ENCODE data around the gene RPL36AL. TPM values are rescaled to one million over a fixed set of nuclear protein-coding genes. Genes with fewer than 3 reads are reported as not detected.
"Not testable (repeated sequence)": the region's sequence is repeated elsewhere in the genome, so short reads cannot be mapped to it uniquely, and the experiment has no call there.

RPL36AL gene
- total RNA-seq, 1 donor from 2014 or later: 352 TPM

GRCh38 chr14:49619730-49620129, 696 bp downstream of the RPL36AL start:
- no peak for DNase-seq (ENCODE audit: low read depth, low spot score)

DNA sequence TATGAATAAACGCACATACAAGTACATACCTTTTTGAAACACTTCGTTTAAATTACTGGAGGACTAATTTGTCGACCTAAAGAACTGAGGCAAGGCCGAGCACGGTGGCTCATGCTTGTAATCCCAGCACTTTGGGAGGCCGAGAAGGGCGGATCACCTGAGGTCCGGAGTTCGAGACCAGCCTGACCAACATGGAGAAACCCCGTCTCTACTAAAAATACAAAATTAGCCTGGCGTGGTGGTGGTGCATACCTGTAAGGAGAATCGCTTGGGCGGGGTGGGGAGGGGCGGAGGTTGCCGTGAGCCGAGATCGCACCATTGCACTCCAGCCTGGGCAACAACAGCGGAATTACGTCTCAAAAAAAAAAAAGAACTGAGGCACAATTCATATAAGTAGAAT, 1.2 kb downstream of the RPL36AL start:
- not testable (repeated sequence) for DNase-seq (ENCODE audit: low read depth, low spot score)

DNA sequence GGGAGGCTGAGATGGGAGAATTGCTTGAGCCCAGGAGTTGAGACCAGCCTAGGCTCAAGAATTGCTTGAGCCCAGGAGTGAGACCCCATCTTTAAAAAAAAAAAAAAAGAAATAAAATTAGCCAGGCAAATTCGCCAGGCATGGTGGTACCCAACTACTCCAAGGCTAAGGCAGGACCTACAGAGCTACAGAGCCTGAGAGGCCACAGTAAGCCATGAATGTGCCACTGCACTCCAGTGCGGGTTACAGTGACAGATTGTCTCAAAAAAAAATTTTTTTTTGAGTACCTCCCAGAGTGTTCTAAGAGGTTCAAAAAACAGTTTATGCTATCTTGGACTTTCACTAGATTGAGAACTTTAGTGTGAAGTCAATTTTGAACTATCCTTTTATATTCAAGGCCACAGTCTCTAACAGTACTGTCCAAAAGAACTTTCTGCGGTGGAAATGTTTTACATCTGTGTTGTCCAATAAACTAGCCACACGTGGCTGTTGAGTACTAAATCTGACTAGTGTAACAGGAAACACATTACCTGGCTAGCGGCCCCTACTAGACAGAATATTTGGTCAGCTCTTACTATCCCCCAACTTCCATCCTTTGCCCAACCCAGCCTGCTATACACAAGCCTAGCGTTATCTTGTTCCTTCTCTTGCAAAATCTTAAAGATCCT, 2.4 kb downstream of the RPL36AL start:
- DNase-seq (ENCODE audit: low read depth, low spot score): no peak

GRCh38 chr14:49615776-49616175, 4.7 kb downstream of the RPL36AL start:
- DNase-seq (ENCODE audit: low read depth, low spot score): no peak

DNA sequence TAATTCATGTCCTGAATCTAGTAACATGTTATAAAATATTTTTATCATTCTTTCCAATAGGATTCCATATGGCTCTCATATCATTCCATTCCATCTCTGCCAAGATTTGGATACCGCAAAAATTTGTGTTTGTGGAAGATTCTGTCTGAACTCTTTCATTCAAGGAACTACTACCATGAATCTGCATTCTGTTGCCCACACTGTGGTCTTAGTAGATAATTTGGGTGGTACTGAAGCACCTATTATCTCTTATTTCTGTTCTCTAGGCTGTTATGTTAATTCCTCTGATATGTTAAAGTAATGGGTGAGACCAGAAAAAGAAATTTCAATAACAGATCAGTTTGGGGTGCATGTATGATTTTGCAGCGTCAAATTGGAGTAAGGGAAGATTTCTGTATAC, 6.2 kb downstream of the RPL36AL start:
- no peak for DNase-seq (ENCODE audit: low read depth, low spot score)

DNA sequence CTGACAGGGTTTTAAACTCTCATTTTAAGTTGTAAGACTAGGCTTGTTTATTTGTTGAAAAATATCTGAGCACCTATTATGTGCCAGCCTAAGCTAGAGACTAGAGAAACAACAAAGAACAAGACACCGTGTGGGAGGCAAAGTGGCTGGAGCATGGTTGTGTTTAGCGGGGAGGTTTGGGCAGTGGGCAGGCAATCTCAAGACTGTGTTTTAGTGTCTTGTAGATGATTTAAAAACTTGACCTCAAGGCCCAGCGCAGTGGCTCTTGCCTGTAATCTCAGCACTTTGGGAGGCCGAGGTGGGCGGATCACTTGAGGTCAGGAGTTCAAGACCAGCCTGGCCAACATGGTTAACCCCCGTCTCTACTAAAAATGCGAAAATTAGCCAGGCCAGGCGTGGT, 7.8 kb downstream of the RPL36AL start:
- DNase-seq (ENCODE audit: low read depth, low spot score): no peak

DNA sequence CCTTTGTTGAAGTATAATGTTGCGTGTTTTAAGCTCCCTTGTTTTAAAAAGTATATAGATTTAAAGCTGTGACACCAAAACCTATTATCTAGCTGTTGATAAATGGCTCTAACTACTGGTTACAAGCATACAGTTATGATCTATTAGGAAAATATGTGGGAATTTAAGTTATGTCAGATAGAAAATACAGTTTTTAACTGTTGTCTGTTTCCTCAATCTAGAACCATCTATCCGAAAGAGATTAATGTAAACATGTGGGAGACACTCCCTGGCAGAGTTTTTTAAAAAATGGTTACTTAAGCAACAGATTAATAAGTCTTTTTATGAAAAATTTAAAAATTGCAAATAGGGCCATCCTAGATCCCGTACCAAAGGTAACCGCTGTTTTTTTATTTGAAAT, 8.2 kb downstream of the RPL36AL start:
- no peak for DNase-seq (ENCODE audit: low read depth, low spot score)

- no peak for DNase-seq (ENCODE audit: low read depth, low spot score)
Observed at GRCh38 chr14:49607583-49607982, 12.8 kb downstream of the RPL36AL start.

DNA sequence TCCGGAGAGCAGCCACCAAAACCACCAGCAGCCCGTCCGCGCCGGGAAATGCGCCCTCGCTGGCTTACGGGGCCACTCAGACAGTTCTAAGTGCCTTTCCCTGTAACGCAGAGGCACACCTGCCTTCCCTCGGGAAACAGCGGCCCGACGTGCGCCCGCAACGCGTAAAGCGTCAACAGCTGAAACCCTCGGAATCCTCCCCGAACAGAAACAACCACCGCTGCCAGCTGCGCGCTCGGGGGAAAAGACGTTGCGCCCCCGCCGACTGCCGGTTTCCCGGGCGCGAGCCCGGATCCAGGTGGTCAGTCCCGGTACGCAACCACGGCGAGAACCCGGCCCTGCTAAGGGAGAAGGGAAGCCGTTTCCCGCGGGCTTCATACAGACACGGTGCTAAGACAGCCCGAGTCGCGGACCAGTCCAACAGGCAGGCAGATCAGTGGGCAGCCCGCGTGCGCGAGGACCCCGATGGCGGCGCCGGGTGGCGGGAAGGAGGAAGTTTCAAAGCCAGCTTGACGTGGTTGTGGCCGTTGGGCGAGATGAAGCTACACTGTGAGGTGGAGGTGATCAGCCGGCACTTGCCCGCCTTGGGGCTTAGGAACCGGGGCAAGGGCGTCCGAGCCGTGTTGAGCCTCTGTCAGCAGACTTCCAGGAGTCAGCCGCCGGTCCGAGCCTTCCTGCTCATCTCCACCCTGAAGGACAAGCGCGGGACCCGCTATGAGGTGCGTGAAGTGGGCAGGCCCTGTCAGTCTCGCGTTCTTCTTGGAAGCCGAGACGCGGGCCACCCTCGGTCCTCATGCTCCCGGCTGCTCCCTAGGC, 21.7 kb downstream of the RPL36AL start, which contains the start of gene LRR1:
LRR1 (plus strand) TSS at position 456 of the 816 bp plus-strand sequence; CDS start at position 537, 81 bp downstream.
- peak; percentile 55 for DNase-seq (ENCODE audit: low read depth, low spot score)

DNA sequence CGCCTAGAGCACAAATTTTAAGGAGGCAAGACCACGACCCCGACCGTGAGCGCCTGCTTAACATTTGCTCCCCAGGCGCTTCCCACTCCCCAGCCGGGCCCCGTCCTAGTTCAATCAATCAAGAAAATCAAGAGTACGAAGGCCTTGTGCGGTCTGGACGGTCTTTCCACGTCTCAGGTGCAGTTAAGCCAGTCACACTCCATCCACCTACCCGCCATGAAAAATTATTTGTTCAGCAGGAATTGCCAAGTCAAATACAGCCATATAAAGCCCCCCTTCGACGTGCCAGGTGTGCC, 22.3 kb downstream of the RPL36AL start:
- no peak for DNase-seq (ENCODE audit: low read depth, low spot score)

GRCh38 chr14:49594347-49595091, 25.9 kb downstream of the RPL36AL start:
- peak; percentile 67 for DNase-seq (ENCODE audit: low read depth, low spot score)

GRCh38 chr14:49593016-49593415, 27.4 kb downstream of the RPL36AL start:
- DNase-seq (ENCODE audit: low read depth, low spot score): no peak

- DNase-seq (ENCODE audit: low read depth, low spot score): no peak
Observed at GRCh38 chr14:49589387-49589786, 31.0 kb downstream of the RPL36AL start.

GRCh38 chr14:49586673-49587460, 33.6 kb downstream of the RPL36AL start:
- no peak for DNase-seq (ENCODE audit: low read depth, low spot score)

DNA sequence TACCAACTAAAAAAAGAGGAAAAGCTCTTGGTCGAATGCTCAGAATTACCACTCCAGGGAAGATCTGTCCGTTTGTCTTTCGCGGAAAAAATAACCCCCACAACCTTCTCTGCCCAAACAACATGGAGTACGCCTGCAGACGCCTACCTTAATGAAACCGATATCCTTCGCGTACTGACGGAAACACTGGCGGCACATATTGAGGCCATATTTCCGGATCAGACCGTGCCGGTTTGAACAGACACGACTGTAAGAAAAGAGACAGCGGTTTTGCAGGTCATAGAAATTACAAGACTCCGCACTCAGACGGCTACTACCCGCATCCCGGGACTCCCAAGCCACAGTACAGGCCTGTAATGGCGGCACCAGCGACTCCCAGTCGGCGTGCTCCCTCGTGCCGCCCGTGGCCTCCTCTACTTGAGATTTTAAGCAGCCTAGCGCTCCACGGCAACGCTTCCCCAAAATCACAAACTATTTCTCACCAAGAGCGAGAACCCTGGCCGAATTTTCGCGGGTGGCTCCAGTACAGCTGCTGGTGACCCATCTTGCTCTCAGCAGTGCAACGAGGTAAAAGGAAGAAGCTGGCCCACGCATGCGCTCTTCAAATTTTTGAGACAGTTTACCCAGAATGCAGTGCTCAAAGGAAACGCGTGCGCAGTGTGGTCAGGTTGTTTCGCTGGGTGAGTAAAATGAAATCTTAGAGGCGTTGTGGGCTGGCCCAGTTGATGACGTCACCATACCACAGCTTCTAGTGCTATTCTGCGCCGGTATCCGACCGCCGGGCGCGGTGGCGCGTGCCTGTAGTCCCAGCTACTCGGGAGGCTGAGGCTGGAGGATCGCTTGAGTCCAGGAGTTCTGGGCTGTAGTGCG, 34.4 kb downstream of the RPL36AL start, which contains the start of gene RPS29:
RPS29 (minus strand) TSS at position 578 of the 870 bp plus-strand sequence; CDS start at position 544, 34 bp downstream.
- DNase-seq (ENCODE audit: low read depth, low spot score): peak; percentile 94

DNA sequence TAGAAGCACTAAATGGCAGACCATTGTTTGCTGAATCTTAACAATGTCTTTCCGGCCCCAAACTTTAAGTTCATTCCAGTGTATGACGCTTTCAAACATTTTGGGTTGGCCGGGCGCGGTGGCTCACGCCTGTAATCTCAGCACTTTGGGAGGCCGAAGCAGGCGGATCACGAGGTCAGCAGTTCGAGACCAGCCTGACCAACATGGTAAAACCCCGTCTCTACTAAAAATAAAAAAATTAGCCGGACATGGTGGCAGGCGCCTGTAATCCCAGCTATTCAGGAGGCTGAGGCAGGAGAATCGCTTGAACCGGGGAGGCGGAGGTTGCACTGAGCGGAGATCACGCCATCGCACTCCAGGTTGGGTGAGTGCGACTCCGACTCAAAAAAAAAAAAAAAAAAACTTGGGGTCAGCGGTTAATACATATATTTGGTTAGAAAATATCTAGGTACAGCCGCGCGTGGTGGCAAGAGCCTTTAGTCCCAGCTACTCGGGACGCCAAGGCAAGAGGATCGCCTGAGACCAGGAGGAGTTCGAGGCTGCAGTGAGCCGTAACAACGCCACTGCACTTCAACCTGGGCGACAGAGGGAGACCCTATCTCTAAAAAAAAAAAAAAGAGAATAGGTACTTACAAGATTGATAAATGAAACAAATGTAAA, 35.3 kb downstream of the RPL36AL start:
- DNase-seq (ENCODE audit: low read depth, low spot score): not testable (repeated sequence)

DNA sequence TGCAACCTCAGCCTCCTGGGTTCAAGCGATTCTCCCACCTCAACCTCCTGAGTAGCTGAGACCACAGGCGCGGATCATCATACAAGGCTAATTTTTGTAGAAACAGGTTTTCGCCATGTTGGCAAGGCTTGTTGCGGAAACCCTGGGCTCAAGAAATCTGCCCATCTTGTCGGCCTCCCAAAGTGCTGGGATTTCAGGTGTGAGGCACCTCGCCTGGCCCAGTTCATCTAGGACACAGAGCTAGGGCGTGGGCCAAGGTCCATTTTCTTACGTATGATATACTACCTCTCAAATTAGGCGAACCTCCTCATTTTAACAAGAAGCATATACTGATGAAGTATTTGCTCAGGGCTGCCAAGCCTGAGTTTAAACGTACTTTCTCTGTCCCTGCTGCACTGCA, 36.4 kb downstream of the RPL36AL start:
- no peak for DNase-seq (ENCODE audit: low read depth, low spot score)

- no peak for DNase-seq (ENCODE audit: low read depth, low spot score)
Observed at GRCh38 chr14:49583629-49584028, 36.8 kb downstream of the RPL36AL start.

GRCh38 chr14:49582113-49582977, 38.1 kb downstream of the RPL36AL start:
- DNase-seq (ENCODE audit: low read depth, low spot score): no peak
